Measurements from ENCODE around the gene C1orf210.

C1orf210 gene

DNA sequence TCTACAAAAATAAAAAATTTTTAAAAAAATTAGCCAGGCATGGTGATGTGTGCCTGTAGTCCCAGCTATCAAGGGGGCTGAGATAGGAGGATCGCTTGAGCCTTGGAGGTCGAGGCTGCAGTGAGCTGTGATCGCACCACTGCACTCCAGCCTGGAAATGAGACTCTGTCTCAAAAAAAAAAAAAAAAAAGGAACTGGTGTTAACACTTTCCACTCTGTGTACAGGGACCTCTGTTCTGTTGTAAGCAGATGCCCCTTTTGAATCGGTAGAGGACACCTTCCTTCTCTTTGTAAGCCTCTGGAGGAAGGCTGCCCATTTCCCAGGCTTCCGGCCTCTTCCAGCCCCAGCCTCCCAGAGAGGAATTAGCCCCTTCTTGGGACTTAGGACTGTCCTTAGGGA is 7.3 kb upstream of the C1orf210 start:
- Histone ChIP-seq H3K36me3 (ENCODE audit: insufficient read depth, insufficient read length, low read length) (no peaks in the 10 kb centered on the region), H3K4me1 (ENCODE audit: insufficient read depth, insufficient read length) (peaks cover 2% of the 10 kb centered on the region), H3K27me3 (ENCODE audit: insufficient read depth, insufficient read length) (no peaks in the 10 kb centered on the region), H3K4me3 (ENCODE audit: insufficient read length, low read depth) (no peak overlapping the region), H3K9me3 (ENCODE audit: insufficient read depth, low read length) (no peaks in the 10 kb centered on the region), H3K9ac (ENCODE audit: insufficient read length, low read depth) (no peak overlapping the region)
- TF ChIP-seq SUZ12 (IDR thresholded peaks at IDR 0.05; ENCODE audit: extremely low read depth, insufficient read depth, insufficient read length) (no peak), YY1 (IDR thresholded peaks at IDR 0.05; ENCODE audit: insufficient read depth, insufficient read length) (no peak), ZNF274 (IDR thresholded peaks at IDR 0.05; ENCODE audit: low read depth, low read length) (no peak)
- no peak for DNase-seq (ENCODE audit: low read depth, low spot score)

DNA sequence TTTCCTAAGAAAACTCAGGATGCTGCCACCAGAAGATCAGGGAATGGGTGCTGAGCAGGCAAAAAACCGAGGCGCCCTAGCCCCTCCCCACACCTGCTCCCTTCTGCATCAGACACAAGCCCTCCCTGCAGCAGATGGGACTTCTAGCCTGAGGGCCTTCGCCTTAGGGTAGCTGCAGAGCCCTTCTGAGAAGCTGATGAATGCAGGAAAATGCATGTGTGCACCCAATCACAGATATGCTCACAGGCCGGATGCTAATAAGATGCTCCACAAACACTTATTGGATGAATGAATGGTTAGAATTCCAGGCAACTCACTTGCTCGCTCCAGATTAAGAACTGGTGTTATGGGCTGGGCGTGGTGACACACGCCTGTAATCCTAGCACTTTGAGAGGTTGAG is 6.8 kb upstream of the C1orf210 start:
- TF ChIP-seq ZNF274 (IDR thresholded peaks at IDR 0.05; ENCODE audit: low read depth, low read length) (no peak), YY1 (IDR thresholded peaks at IDR 0.05; ENCODE audit: insufficient read depth, insufficient read length) (no peak), SUZ12 (IDR thresholded peaks at IDR 0.05; ENCODE audit: extremely low read depth, insufficient read depth, insufficient read length) (no peak)
- Histone ChIP-seq H3K27me3 (ENCODE audit: insufficient read depth, insufficient read length) (no peaks in the 10 kb centered on the region), H3K9ac (ENCODE audit: insufficient read length, low read depth) (no peak overlapping the region), H3K9me3 (ENCODE audit: insufficient read depth, low read length) (no peaks in the 10 kb centered on the region), H3K4me3 (ENCODE audit: insufficient read length, low read depth) (no peak overlapping the region), H3K4me1 (ENCODE audit: insufficient read depth, insufficient read length) (peaks cover 2% of the 10 kb centered on the region), H3K36me3 (ENCODE audit: insufficient read depth, insufficient read length, low read length) (no peaks in the 10 kb centered on the region)
- no peak for DNase-seq (ENCODE audit: low read depth, low spot score)

DNA sequence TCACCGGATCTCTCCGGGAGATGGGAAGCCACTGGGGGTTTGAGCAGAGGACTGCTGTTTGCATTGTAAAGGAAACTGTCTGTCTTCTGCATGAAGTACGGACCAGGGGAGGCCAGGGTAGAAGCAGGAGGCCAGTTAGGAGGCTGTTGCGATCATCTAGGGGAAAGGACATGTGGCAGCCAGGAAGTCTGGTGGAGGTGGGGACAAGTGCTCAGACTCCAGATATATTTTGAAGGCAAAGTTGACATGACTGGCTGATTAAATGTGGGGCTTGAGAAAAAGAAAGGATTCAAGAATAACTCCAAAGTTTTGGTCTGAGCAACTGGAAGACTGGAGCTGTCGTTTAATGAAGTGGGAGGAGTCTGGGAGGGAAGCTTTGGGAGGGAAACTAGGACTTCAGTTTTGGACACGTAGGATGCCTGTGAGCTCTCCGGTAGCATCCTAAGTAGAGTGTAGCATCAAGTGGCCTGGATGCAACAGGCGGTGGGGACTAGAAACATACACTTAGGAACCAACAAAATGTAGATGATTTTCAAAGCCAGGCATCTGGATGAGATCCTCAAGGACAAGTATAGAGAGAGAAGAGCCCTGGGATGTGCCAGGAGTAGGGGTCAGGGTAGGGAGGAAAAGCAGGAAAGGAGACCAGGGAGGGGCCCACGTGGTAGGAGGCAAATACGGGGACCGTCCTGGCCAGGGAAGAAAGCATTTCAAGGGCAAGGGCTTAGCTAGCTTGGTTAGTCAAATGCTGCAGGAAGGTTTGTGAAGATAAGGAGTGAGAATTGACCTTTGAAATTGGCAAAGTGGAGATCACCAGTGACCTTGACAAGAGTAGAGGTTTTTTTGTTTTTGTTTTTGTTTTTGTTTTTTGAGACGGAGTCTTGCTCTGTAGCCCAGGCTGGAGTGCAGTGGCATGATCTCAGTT is 3.7 kb upstream of the C1orf210 start:
- DNase-seq (ENCODE audit: low read depth, low spot score), result no peak
- Histone ChIP-seq H3K4me3 (ENCODE audit: insufficient read length, low read depth) (no peak overlapping the region), H3K4me1 (ENCODE audit: insufficient read depth, insufficient read length) (peaks cover 10% of the 10 kb centered on the region), H3K9me3 (ENCODE audit: insufficient read depth, low read length) (no peaks in the 10 kb centered on the region), H3K36me3 (ENCODE audit: insufficient read depth, insufficient read length, low read length) (no peaks in the 10 kb centered on the region), H3K9ac (ENCODE audit: insufficient read length, low read depth) (no peak overlapping the region), H3K27me3 (ENCODE audit: insufficient read depth, insufficient read length) (no peaks in the 10 kb centered on the region)
- TF ChIP-seq YY1 (IDR thresholded peaks at IDR 0.05; ENCODE audit: insufficient read depth, insufficient read length) (no peak), ZNF274 (IDR thresholded peaks at IDR 0.05; ENCODE audit: low read depth, low read length) (no peak), SUZ12 (IDR thresholded peaks at IDR 0.05; ENCODE audit: extremely low read depth, insufficient read depth, insufficient read length) (no peak)

DNA sequence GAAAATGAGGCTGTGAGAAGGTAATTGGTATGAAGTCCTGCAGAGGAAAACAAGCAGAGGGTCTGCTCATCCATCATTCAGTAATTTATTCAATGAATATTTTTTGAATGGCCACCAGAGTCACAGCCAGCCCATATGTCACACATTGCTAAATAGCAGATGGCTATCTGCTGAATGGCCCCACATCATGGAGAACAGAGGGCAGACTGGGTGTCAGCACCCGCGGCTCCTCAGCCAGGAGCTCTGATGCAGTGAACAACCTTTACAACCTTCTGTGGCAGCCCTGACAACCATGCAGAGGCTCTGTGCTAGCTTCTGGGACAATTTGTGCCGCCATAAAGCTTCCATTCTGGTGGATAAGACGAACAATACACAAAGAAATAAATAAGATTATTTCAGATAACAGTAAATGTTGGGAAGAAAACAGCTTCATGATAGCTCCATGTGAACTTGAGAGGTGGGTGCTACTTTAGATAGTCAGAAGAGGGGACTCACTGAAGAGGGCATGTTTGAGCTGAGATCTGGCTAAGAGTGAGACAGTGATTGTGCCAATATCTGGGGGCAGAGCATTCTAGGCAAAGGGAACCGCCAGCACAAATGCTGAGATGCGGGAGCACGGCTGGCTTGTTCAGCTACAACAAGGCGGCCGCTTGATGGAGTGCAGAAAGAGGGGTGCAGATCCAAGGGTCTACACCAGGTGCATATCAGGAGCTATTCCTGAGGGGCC is 2.8 kb upstream of the C1orf210 start:
- TF ChIP-seq SUZ12 (IDR thresholded peaks at IDR 0.05; ENCODE audit: extremely low read depth, insufficient read depth, insufficient read length) (no peak), ZNF274 (IDR thresholded peaks at IDR 0.05; ENCODE audit: low read depth, low read length) (no peak), YY1 (IDR thresholded peaks at IDR 0.05; ENCODE audit: insufficient read depth, insufficient read length) (no peak)
- Histone ChIP-seq H3K9me3 (ENCODE audit: insufficient read depth, low read length) (no peaks in the 10 kb centered on the region), H3K4me1 (ENCODE audit: insufficient read depth, insufficient read length) (peaks cover 10% of the 10 kb centered on the region), H3K9ac (ENCODE audit: insufficient read length, low read depth) (no peak overlapping the region), H3K4me3 (ENCODE audit: insufficient read length, low read depth) (no peak overlapping the region), H3K27me3 (ENCODE audit: insufficient read depth, insufficient read length) (no peaks in the 10 kb centered on the region), H3K36me3 (ENCODE audit: insufficient read depth, insufficient read length, low read length) (no peaks in the 10 kb centered on the region)
- DNase-seq (ENCODE audit: low read depth, low spot score), result no peak

DNA sequence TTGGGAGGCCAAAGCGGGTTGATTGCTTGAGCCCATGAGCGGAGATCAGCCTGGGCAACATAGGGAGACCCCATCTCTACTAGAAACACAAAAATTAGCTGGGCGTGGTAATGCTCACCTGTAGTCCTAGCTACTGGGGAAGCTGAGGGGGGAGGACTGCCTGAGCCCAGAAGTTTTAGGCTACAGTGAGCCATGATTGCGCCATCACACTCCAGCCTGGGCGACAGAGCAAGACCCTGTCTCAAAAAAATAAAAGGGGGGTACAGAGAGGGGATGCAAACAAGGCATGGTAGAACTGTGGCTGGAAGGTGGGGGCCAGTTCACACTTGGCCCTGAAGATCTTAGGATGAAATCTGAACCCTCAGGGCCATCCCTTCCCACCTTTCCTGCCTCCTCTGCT is 1.2 kb upstream of the C1orf210 start:
- no peak for TF ChIP-seq SUZ12 (IDR thresholded peaks at IDR 0.05; ENCODE audit: extremely low read depth, insufficient read depth, insufficient read length)
- TF ChIP-seq YY1 (IDR thresholded peaks at IDR 0.05; ENCODE audit: insufficient read depth, insufficient read length), result no peak
- TF ChIP-seq ZNF274 (IDR thresholded peaks at IDR 0.05; ENCODE audit: low read depth, low read length), result no peak
- no peak for DNase-seq (ENCODE audit: low read depth, low spot score)
- H3K27me3 ChIP-seq (ENCODE audit: insufficient read depth, insufficient read length), result no peaks in the 10 kb centered on the region
- no peaks in the 10 kb centered on the region for H3K36me3 ChIP-seq (ENCODE audit: insufficient read depth, insufficient read length, low read length)
- H3K9ac ChIP-seq (ENCODE audit: insufficient read length, low read depth), result no peak overlapping the region
- peaks cover 10% of the 10 kb centered on the region for H3K4me1 ChIP-seq (ENCODE audit: insufficient read depth, insufficient read length)
- no peaks in the 10 kb centered on the region for H3K9me3 ChIP-seq (ENCODE audit: insufficient read depth, low read length)
- H3K4me3 ChIP-seq (ENCODE audit: insufficient read length, low read depth), result no peak overlapping the region

DNA sequence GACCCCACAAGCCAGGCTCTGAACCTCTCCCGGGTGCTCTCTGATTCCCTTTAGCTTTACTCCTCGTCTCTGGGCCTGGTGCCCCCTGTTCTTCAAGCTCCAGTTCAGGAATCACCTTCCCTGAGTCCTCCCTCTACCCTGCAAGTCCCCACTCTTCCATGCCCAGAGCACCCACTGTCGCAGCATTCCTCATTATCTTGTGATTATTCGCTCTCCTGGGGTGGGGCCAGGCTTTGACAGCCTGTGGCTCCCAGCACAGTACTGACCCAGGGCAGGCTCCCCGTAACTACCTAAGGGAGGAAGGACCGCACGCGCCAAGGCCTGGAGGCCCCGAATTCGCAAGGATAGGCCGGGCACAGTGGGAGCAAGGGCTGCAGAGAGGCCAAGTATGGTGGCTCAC is 734 bp upstream of the C1orf210 start:
- no peak overlapping the region for H3K4me3 ChIP-seq (ENCODE audit: insufficient read length, low read depth)
- no peaks in the 10 kb centered on the region for H3K36me3 ChIP-seq (ENCODE audit: insufficient read depth, insufficient read length, low read length)
- H3K4me1 ChIP-seq (ENCODE audit: insufficient read depth, insufficient read length), result peaks cover 11% of the 10 kb centered on the region
- H3K27me3 ChIP-seq (ENCODE audit: insufficient read depth, insufficient read length), result no peaks in the 10 kb centered on the region
- TF ChIP-seq ZNF274 (IDR thresholded peaks at IDR 0.05; ENCODE audit: low read depth, low read length), result no peak
- TF ChIP-seq SUZ12 (IDR thresholded peaks at IDR 0.05; ENCODE audit: extremely low read depth, insufficient read depth, insufficient read length), result no peak
- TF ChIP-seq YY1 (IDR thresholded peaks at IDR 0.05; ENCODE audit: insufficient read depth, insufficient read length), result no peak
- DNase-seq (ENCODE audit: low read depth, low spot score), result no peak
- no peak overlapping the region for H3K9ac ChIP-seq (ENCODE audit: insufficient read length, low read depth)
- H3K9me3 ChIP-seq (ENCODE audit: insufficient read depth, low read length), result no peaks in the 10 kb centered on the region

DNA sequence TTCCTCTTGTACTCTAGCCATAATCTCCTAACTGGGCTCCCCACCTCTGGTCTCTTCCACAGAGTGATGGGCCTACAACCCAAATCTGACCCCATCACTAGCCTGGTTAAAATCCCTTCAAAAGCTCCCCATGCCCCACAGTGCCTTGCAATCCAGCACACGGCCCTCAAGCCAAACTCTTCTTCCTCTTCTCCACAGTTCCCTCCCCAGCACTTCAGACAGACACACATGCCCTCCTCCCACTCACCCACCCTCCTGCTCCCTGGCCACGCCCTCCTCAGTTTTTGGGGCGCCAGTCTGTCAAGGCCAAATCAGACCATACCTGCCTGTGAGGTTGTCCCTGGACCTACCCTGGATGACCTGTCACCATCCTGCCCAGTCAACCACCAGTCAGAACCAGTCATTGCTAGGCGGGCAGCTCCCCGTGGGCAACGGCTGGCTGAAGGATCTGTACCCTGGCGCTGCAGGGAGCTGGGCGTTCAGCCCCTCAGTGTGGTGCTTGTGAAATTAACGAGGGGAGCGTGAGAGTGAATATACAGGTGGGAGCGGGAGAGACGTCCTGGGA is 753 bp downstream of the C1orf210 start:
- no peak for DNase-seq (ENCODE audit: low read depth, low spot score)
- Histone ChIP-seq H3K4me3 (ENCODE audit: insufficient read length, low read depth) (no peak overlapping the region), H3K36me3 (ENCODE audit: insufficient read depth, insufficient read length, low read length) (no peaks in the 10 kb centered on the region), H3K9me3 (ENCODE audit: insufficient read depth, low read length) (no peaks in the 10 kb centered on the region), H3K4me1 (ENCODE audit: insufficient read depth, insufficient read length) (peaks cover 13% of the 10 kb centered on the region), H3K27me3 (ENCODE audit: insufficient read depth, insufficient read length) (no peaks in the 10 kb centered on the region), H3K9ac (ENCODE audit: insufficient read length, low read depth) (no peak overlapping the region)
- TF ChIP-seq SUZ12 (IDR thresholded peaks at IDR 0.05; ENCODE audit: extremely low read depth, insufficient read depth, insufficient read length) (no peak), YY1 (IDR thresholded peaks at IDR 0.05; ENCODE audit: insufficient read depth, insufficient read length) (no peak), ZNF274 (IDR thresholded peaks at IDR 0.05; ENCODE audit: low read depth, low read length) (no peak)

Measured in NT2/D1 (cell line).